IMR-90 (cell line): ENCODE measurements around the gene TBCK. TPM values are rescaled to one million over a fixed set of nuclear protein-coding genes. Genes with fewer than 3 reads are reported as not detected.

Source experiments
- ATAC-seq: fragments of 200-7000 bp; cut with Tn5 transposase; 2 replicates; pipeline ENCODE4 v1.9.1; 2020; ENCODE audit warnings: low read depth, mild to moderate bottlenecking, moderate library complexity
- BruUV-seq: library from RNA; stranded (reverse); fragments of 400-500 nt; replicated peaks from 2 replicates; lab custom pipeline; 2021; lab: Mats Ljungman, UMichigan
- CTCF ChIA-PET: fragments of 300-600 bp; formaldehyde crosslinking; extraction: SDS; loops from one replicate; lab custom pipeline; 2021; ENCODE audit warnings: antibody characterized with exemption; lab: Yijun Ruan, JAX
- POLR2A ChIA-PET: fragments of 300-600 bp; sonication (Branson Sonifier 250); formaldehyde crosslinking; loops from one replicate; lab custom pipeline; 2022; ENCODE audit warnings: antibody characterized with exemption; ENCODE audit not compliant: unreplicated experiment; lab: Charles Lee
- DNase-seq: peaks from one replicate; pipeline ENCODE4 v3.0.0; 2013
- H2AFZ ChIP-seq: replicated peaks from 2 replicates; pipeline ENCODE3; 2013; ENCODE audit warnings: low read length, mild to moderate bottlenecking; ENCODE audit not compliant: poor library complexity
- H2AK5ac ChIP-seq: 2 replicates; pipeline ENCODE4 v1.6.1; 2013; ENCODE audit warnings: low read depth, low read length, inconsistent platforms
- H2AK9ac ChIP-seq: replicated peaks from 2 replicates; pipeline ENCODE3; 2013; ENCODE audit warnings: mild to moderate bottlenecking, low read depth, low read length, moderate library complexity; ENCODE audit not compliant: poor library complexity
- H2BK120ac ChIP-seq: 2 replicates; pipeline ENCODE4 v1.6.1; 2013; ENCODE audit warnings: low read depth, low read length, inconsistent platforms
- H2BK15ac ChIP-seq: 3 replicates; pipeline ENCODE4 v1.6.1; 2013; ENCODE audit warnings: low read depth, low read length, inconsistent platforms
- H2BK20ac ChIP-seq: 2 replicates; pipeline ENCODE4 v1.6.1; 2013; ENCODE audit warnings: low read depth, mild to moderate bottlenecking, inconsistent platforms, low read length, moderate library complexity
- H2BK5ac ChIP-seq: 2 replicates; pipeline ENCODE4 v1.6.1; 2013; ENCODE audit warnings: mild to moderate bottlenecking, low read depth, low read length, inconsistent platforms; ENCODE audit not compliant: poor library complexity, severe bottlenecking
- H3K14ac ChIP-seq: replicated peaks from 2 replicates; pipeline ENCODE4 v1.6.1; 2013; ENCODE audit warnings: low read depth, low read length, inconsistent platforms
- H3K18ac ChIP-seq: 2 replicates; pipeline ENCODE4 v1.6.1; 2013; ENCODE audit warnings: low read depth, low read length, control low read depth
- H3K23ac ChIP-seq: 2 replicates; pipeline ENCODE4 v1.6.1; 2013; ENCODE audit warnings: low read depth, low read length, inconsistent platforms
- H3K27ac ChIP-seq: 2 replicates; pipeline ENCODE4 v1.5.1; 2013; ENCODE audit warnings: mild to moderate bottlenecking, control low read depth, low read length; ENCODE audit not compliant: insufficient read depth
- H3K27me3 ChIP-seq: 2 replicates; pipeline ENCODE4 v1.6.1; 2013; ENCODE audit warnings: low read length; ENCODE audit not compliant: control insufficient read depth, insufficient read depth
- H3K36me3 ChIP-seq: 2 replicates; pipeline ENCODE4 v1.6.1; 2013; ENCODE audit warnings: low read length, mixed read lengths; ENCODE audit not compliant: control insufficient read depth, insufficient read depth
- H3K4ac ChIP-seq: 2 replicates; pipeline ENCODE4 v1.6.1; 2013; ENCODE audit warnings: low read depth, low read length, inconsistent platforms
- H3K4me1 ChIP-seq: 2 replicates; pipeline ENCODE4 v1.6.1; 2013; ENCODE audit warnings: low read length, mixed read lengths; ENCODE audit not compliant: control insufficient read depth, insufficient read depth
- H3K4me2 ChIP-seq: 2 replicates; pipeline ENCODE4 v1.6.1; 2013; ENCODE audit warnings: low read depth, mild to moderate bottlenecking, control low read depth, low read length, moderate library complexity
- H3K4me3 ChIP-seq: 2 replicates; pipeline ENCODE4 v1.5.1; 2013; ENCODE audit warnings: low read depth, mild to moderate bottlenecking, control low read depth, low read length, moderate library complexity; ENCODE audit not compliant: insufficient read depth
- H3K56ac ChIP-seq: 2 replicates; pipeline ENCODE4 v1.6.1; 2013; ENCODE audit warnings: low read length, inconsistent platforms; ENCODE audit not compliant: insufficient read depth; ENCODE audit errors: extremely low read depth
- H3K79me1 ChIP-seq, 2 experiments: 2 replicates each; pipeline ENCODE4 v1.6.1; 2013; ENCODE audit warnings: low read length in 2 of 2, inconsistent platforms in 1 of 2, low read depth in 1 of 2
- H3K9ac ChIP-seq: 2 replicates; pipeline ENCODE4 v1.6.1; 2013; ENCODE audit warnings: low read depth, low read length, control low read depth
- H3K9me1 ChIP-seq: 2 replicates; pipeline ENCODE4 v1.6.1; 2013; ENCODE audit warnings: low read length, inconsistent platforms; ENCODE audit not compliant: insufficient read depth
- H3K9me3 ChIP-seq: 2 replicates; pipeline ENCODE4 v1.6.1; 2013; ENCODE audit warnings: low read length; ENCODE audit not compliant: control insufficient read depth, insufficient read depth
- H4K20me1 ChIP-seq: 2 replicates; pipeline ENCODE4 v1.6.1; 2013; ENCODE audit warnings: low read length, inconsistent platforms; ENCODE audit not compliant: insufficient read depth
- H4K5ac ChIP-seq: 2 replicates; pipeline ENCODE4 v1.6.1; 2013; ENCODE audit warnings: mild to moderate bottlenecking, low read depth, low read length, control low read depth
- H4K8ac ChIP-seq, 2 experiments: 2 replicates each; pipeline ENCODE4 v1.6.1; 2013; ENCODE audit warnings: low read depth in 2 of 2, low read length in 2 of 2, control low read depth in 1 of 2, inconsistent platforms in 1 of 2
- H4K91ac ChIP-seq: 2 replicates; pipeline ENCODE4 v1.6.1; 2013; ENCODE audit warnings: low read depth, low read length, inconsistent platforms; ENCODE audit not compliant: insufficient read depth
- BHLHE40 ChIP-seq: fragments of 150-350 bp; IDR thresholded peaks from 2 replicates; pipeline ENCODE4 v1.6.1; 2016; ENCODE audit warnings: mild to moderate bottlenecking, low read depth, low read length
- CEBPB ChIP-seq: IDR thresholded peaks from 2 replicates; pipeline ENCODE4 v1.6.1; 2012; ENCODE audit warnings: low read depth, low read length, improper control_type of control experiment
- CHD1 ChIP-seq: IDR thresholded peaks from 2 replicates; pipeline ENCODE4 v1.6.1; 2012; ENCODE audit warnings: low read depth, low read length, improper control_type of control experiment
- ELK1 ChIP-seq: fragments of 150-350 bp; IDR thresholded peaks from 2 replicates; pipeline ENCODE4 v1.6.1; 2016; ENCODE audit warnings: low read depth, mild to moderate bottlenecking, low read length, moderate library complexity, borderline replicate concordance
- FOS ChIP-seq: fragments of 150-350 bp; IDR thresholded peaks from 2 replicates; pipeline ENCODE4 v1.6.1; 2016; ENCODE audit warnings: low read depth, low read length
- MAFK ChIP-seq: IDR thresholded peaks from 2 replicates; pipeline ENCODE4 v1.6.1; 2012; ENCODE audit warnings: low read depth, low read length, improper control_type of control experiment
- MAZ ChIP-seq: IDR thresholded peaks from 2 replicates; pipeline ENCODE4 v1.6.1; 2012; ENCODE audit warnings: low read depth, mild to moderate bottlenecking, low read length, improper control_type of control experiment, moderate library complexity, borderline replicate concordance
- MXI1 ChIP-seq: IDR thresholded peaks from 2 replicates; pipeline ENCODE4 v1.6.1; 2012; ENCODE audit warnings: low read depth, mild to moderate bottlenecking, low read length, moderate library complexity, borderline replicate concordance
- NFE2L2 ChIP-seq: fragments of 150-350 bp; IDR thresholded peaks from 2 replicates; pipeline ENCODE4 v1.6.1; 2016; ENCODE audit warnings: low read depth, mild to moderate bottlenecking, low read length
- POLR2A ChIP-seq: IDR thresholded peaks from 2 replicates; pipeline ENCODE4 v1.6.1; 2012; ENCODE audit warnings: mild to moderate bottlenecking, low read depth, low read length
- RAD21 ChIP-seq: IDR thresholded peaks from 2 replicates; pipeline ENCODE4 v1.6.1; 2012; ENCODE audit warnings: low read length, improper control_type of control experiment
- RCOR1 ChIP-seq: IDR thresholded peaks from 2 replicates; pipeline ENCODE4 v1.6.1; 2012; ENCODE audit warnings: mild to moderate bottlenecking, low read length, improper control_type of control experiment; ENCODE audit not compliant: insufficient replicate concordance
- RFX5 ChIP-seq: IDR thresholded peaks from 2 replicates; pipeline ENCODE4 v1.8.0; 2012; ENCODE audit warnings: low read depth, mild to moderate bottlenecking, low read length, moderate library complexity
- SMC3 ChIP-seq: fragments of 150-350 bp; IDR thresholded peaks from 2 replicates; pipeline ENCODE4 v1.6.1; 2016; ENCODE audit warnings: low read depth, mild to moderate bottlenecking, antibody characterized with exemption, low read length, moderate library complexity
- USF2 ChIP-seq: fragments of 150-350 bp; IDR thresholded peaks from 2 replicates; pipeline ENCODE4 v1.6.1; 2017; ENCODE audit warnings: mild to moderate bottlenecking, antibody characterized with exemption, low read length, low read depth
- WGBS, 2 experiments: methylation state at CpG; one replicate each; pipeline versions ENCODE4 v1.1.5 to v1.1.7; 2013; ENCODE audit warnings: missing lambda C conversion rate in 2 of 2; ENCODE audit not compliant: insufficient read length in 1 of 2; ENCODE audit errors: extremely low coverage in 2 of 2; 5-methylcytosine and 5-hydroxymethylcytosine counted together
- dilution Hi-C: fragments of 300-500 bp; cut with HindIII; formaldehyde crosslinking; loops from one replicate; pipeline ENCODE4 v1.14.3; 2018; ENCODE audit warnings: low sequenced_read_pairs; ENCODE audit not compliant: unreplicated experiment
- in situ Hi-C: fragments of 300-500 bp; cut with MboI; formaldehyde crosslinking; loops from 3 replicates; pipeline ENCODE4 v1.14.3; 2019; ENCODE audit warnings: low sequenced_read_pairs, inconsistent platforms, mixed read lengths
- intact Hi-C: fragments of 100-400 bp; cut with micrococcal nuclease; formaldehyde crosslinking; loops from 2 replicates; pipeline ENCODE4 v1.10.0; 2022
- polyA plus RNA-seq, 3 experiments: library from polyadenylated mRNA; depleted of rRNA; stranded (reverse); fragments of >200 nt; gene quantifications; 2 replicates each; pipeline ENCODE4 v1.2.3, GENCODE V29; 2012; ENCODE audit warnings: low replicate concordance in 1 of 3
- total RNA-seq: library from RNA; depleted of rRNA; stranded (reverse); fragments of >200 nt; gene quantifications from 2 replicates; pipeline ENCODE4 v1.2.3, GENCODE V29; 2012
- TF ChIP-seq, protein P1 (sequence below): conservative IDR thresholded peaks from 2 replicates; pipeline ENCODE4 v1.5.1; 2012; ENCODE audit warnings: mild to moderate bottlenecking, low read depth, low read length, improper control_type of control experiment

Gene TBCK
- total and polyA plus RNA-seq, 2 of the 4 experiments (the other 2 are of a cell fraction), result 10.7 to 29.9 TPM

GRCh38 chr4:106334741-106335470 lies 18.9 kb upstream of the TBCK start:
- Histone ChIP-seq H3K4me1 (no peaks in the 10 kb centered on the region), H3K27ac (no peak overlapping the region), H3K4ac (no peak overlapping the region), H2AFZ (no peak overlapping the region), H2BK15ac (no peak overlapping the region), H3K36me3 (peaks cover 22% of the 10 kb centered on the region), H3K9ac (no peak overlapping the region), H3K18ac (no peak overlapping the region), H2BK5ac (no peak overlapping the region), H2BK20ac (no peak overlapping the region), H3K14ac (no peak overlapping the region), H3K79me1 (peaks cover 0 to 7% of the 10 kb centered on the region in 2 experiments; a peak in 2 of 4 replicates), H2AK9ac (no peak overlapping the region), H2BK120ac (no peak overlapping the region), H3K9me3 (no peaks in the 10 kb centered on the region; the same call in 1 of the 2 replicates), H2AK5ac (no peak overlapping the region), H4K8ac (no peak overlapping the region), H3K23ac (no peak overlapping the region), H3K56ac (no peak overlapping the region), H3K4me2 (no peak overlapping the region), H3K9me1 (no peaks in the 10 kb centered on the region), H4K5ac (no peak overlapping the region), H3K27me3 (no peaks in the 10 kb centered on the region), H4K20me1 (no peaks in the 10 kb centered on the region), H3K4me3 (no peak overlapping the region), H4K91ac (no peak overlapping the region)
- in situ Hi-C loops, result no loop called here
- dilution Hi-C loops, result no loop called here
- CTCF ChIA-PET, result no interaction called here
- intact Hi-C loops, result no loop called here
- DNase-seq (no peak), ATAC-seq (no peak)
- BruUV-seq, result no TSS peak
- POLR2A ChIA-PET, result no interaction called here
- 83% methylated on average over 1 of the region's 1 CpG; no CpG with 5 or more reads in 1 of the 2 experiments for WGBS, 2 experiments
- TF ChIP-seq BHLHE40 (no peak), FOS (no peak), ELK1 (no peak), POLR2A (no peak), RCOR1 (no peak), RAD21 (no peak), USF2 (no peak), MAFK (no peak), MXI1 (no peak), CEBPB (no peak), NFE2L2 (no peak), SMC3 (no peak), RFX5 (no peak), MAZ (no peak), CHD1 (no peak)
- TF ChIP-seq, protein P1, sequence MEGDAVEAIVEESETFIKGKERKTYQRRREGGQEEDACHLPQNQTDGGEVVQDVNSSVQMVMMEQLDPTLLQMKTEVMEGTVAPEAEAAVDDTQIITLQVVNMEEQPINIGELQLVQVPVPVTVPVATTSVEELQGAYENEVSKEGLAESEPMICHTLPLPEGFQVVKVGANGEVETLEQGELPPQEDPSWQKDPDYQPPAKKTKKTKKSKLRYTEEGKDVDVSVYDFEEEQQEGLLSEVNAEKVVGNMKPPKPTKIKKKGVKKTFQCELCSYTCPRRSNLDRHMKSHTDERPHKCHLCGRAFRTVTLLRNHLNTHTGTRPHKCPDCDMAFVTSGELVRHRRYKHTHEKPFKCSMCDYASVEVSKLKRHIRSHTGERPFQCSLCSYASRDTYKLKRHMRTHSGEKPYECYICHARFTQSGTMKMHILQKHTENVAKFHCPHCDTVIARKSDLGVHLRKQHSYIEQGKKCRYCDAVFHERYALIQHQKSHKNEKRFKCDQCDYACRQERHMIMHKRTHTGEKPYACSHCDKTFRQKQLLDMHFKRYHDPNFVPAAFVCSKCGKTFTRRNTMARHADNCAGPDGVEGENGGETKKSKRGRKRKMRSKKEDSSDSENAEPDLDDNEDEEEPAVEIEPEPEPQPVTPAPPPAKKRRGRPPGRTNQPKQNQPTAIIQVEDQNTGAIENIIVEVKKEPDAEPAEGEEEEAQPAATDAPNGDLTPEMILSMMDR, result no peak
